ENCODE data around the gene GRIK4. TPM values are rescaled to one million over a fixed set of nuclear protein-coding genes. Genes with fewer than 3 reads are reported as not detected.

The GRIK4 gene
- total and polyA plus RNA-seq, 2 donors (not counting 3 experiments of a cell fraction or from before 2014, with no cell fraction given), result 0.81 to 1.6 TPM

DNA sequence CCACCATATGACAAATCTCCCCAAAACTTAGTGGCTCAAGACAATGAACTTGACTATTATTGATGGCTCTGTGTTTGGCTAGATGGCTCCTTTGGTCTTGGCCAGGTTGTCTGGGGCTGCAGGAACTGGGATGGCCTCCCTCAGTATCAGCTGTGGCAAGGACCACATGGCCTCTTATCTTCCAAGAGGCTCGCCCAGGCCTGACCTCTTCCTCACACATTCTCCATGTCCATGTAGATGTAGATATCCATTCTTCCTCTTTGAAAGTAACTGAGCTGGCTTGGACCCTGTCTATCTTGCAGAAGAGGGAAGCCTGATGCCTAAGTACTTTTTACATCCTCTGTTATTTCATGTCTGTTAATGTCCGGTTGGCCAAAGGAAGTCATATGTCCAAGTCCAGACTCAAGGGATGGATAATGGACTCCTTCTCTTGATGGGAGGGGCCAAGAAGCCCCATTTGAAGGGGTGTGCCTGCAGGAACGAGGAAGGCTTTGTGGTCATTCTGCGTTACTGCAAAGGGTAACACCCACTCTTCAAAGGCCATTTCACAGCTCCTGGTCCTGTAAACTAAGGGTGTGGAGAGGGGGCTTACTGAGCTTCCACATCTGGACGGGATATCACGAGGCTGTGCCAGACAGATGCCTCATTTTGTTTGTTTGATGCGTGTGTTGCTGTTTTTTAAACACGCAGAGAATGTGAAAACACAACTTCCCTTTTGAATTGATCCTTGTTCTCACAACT, 87.1 kb downstream of the GRIK4 start:
- no peaks in the 10 kb centered on the region for H3K27me3 ChIP-seq (ENCODE audit: control insufficient read depth in 2 of 2, insufficient read depth in 2 of 2, low read length in 2 of 2)
- H4K20me1 ChIP-seq (replicated peaks; ENCODE audit: control insufficient read depth, extremely low read depth, insufficient read depth, low read length), result no peaks in the 10 kb centered on the region
- CTCF ChIA-PET, result interaction anchor here (2.1 kb wide), 1 partner anchor 87 kb away, joined by 6 read pairs; the partner anchor contains the start of gene GRIK4
- no peak for TF ChIP-seq POLR2A (IDR thresholded peaks at IDR 0.05; ENCODE audit: low read depth, low read length)
- TF ChIP-seq EZH2 (IDR thresholded peaks at IDR 0.05; ENCODE audit: borderline replicate concordance, low read depth, low read length, severe bottlenecking), result no peak
- TF ChIP-seq FOS (IDR thresholded peaks at IDR 0.05; ENCODE audit: borderline replicate concordance, insufficient read depth, low read length), result no peak
- TF ChIP-seq, protein P1, sequence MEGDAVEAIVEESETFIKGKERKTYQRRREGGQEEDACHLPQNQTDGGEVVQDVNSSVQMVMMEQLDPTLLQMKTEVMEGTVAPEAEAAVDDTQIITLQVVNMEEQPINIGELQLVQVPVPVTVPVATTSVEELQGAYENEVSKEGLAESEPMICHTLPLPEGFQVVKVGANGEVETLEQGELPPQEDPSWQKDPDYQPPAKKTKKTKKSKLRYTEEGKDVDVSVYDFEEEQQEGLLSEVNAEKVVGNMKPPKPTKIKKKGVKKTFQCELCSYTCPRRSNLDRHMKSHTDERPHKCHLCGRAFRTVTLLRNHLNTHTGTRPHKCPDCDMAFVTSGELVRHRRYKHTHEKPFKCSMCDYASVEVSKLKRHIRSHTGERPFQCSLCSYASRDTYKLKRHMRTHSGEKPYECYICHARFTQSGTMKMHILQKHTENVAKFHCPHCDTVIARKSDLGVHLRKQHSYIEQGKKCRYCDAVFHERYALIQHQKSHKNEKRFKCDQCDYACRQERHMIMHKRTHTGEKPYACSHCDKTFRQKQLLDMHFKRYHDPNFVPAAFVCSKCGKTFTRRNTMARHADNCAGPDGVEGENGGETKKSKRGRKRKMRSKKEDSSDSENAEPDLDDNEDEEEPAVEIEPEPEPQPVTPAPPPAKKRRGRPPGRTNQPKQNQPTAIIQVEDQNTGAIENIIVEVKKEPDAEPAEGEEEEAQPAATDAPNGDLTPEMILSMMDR (IDR thresholded peaks at IDR 0.05; ENCODE audit: extremely low read depth in 1 of 2, insufficient read depth in 1 of 2, low read depth in 1 of 2, low read length in 2 of 2), result no peak
- TF ChIP-seq JUN (IDR thresholded peaks at IDR 0.05; ENCODE audit: borderline replicate concordance, insufficient read depth, insufficient read length, low read depth), result no peak
- no peak for TF ChIP-seq GATA2 (IDR thresholded peaks at IDR 0.05; ENCODE audit: insufficient read depth, insufficient read length, low read depth, low read length)
- TF ChIP-seq MYC (IDR thresholded peaks at IDR 0.05; ENCODE audit: low read depth, low read length), result no peak
- no peak for TF ChIP-seq MAX (IDR thresholded peaks at IDR 0.05; ENCODE audit: insufficient read depth, insufficient read length)
- no peak for TF ChIP-seq POLR2AphosphoS5 (IDR thresholded peaks at IDR 0.05; ENCODE audit: insufficient read depth, low read depth, low read length)
- dilution Hi-C loops (cut with MboI; ENCODE audit: extremely low pct_ligation_motif_present, low sequenced_read_pairs), result no loop called here
- H3K9me3 ChIP-seq (replicated peaks; ENCODE audit: control insufficient read depth, insufficient read depth, low read length), result no peaks in the 10 kb centered on the region
- H3K79me2 ChIP-seq (ENCODE audit: control insufficient read depth, insufficient read depth, low read length), result no peaks in the 10 kb centered on the region
- FAIRE-seq (no peak), DNase-seq (ENCODE audit: low read depth, low spot score) (no peak)
- H3K4me1 ChIP-seq (ENCODE audit: control insufficient read depth, extremely low read depth, insufficient read depth, low read length), result no peaks in the 10 kb centered on the region
- no peak overlapping the region for H2AFZ ChIP-seq (ENCODE audit: low read depth, low read length)
- BruUV-seq (replicated peaks), result no TSS peak
- H3K4me3 ChIP-seq (replicated peaks in 1 of 3; ENCODE audit: insufficient read depth in 1 of 3, low read depth in 1 of 3, low read length in 3 of 3), result no peak overlapping the region
- H3K36me3 ChIP-seq (ENCODE audit: control insufficient read depth in 2 of 2, extremely low read depth in 1 of 2, insufficient read depth in 2 of 2, low read length in 2 of 2), result no peaks in the 10 kb centered on the region
- H3K4me2 ChIP-seq (ENCODE audit: insufficient read depth, low read length), result no peak overlapping the region
- H3K9me1 ChIP-seq (replicated peaks; ENCODE audit: control insufficient read depth, extremely low read depth, insufficient read depth, low read length), result no peaks in the 10 kb centered on the region
- intact Hi-C loops (cut with micrococcal nuclease), result no loop called here
- POLR2A ChIA-PET, result no interaction called here
- H3K27ac ChIP-seq (ENCODE audit: insufficient read depth, low read depth, low read length), result no peak overlapping the region
- no peak overlapping the region for H3K9ac ChIP-seq (replicated peaks; ENCODE audit: extremely low read depth, insufficient read depth, low read length)
